PC-3 (cell line): ENCODE data around the gene ANAPC10.

Experiments
- EZH2 ChIP-seq: fragments of 300-600 bp; sonication (generic); IDR thresholded peaks from one replicate; pipeline ENCODE4 v1.6.1; 2017; ENCODE audit warnings: antibody characterized with exemption, mild to moderate bottlenecking, low read length; ENCODE audit not compliant: unreplicated experiment
- EZH2phosphoT487 ChIP-seq: fragments of 300-600 bp; sonication (generic); IDR thresholded peaks from 2 replicates; pipeline ENCODE4 v1.6.1; 2018; ENCODE audit warnings: mild to moderate bottlenecking, antibody characterized with exemption, low read length, borderline replicate concordance
- TF ChIP-seq, protein P1 (sequence below): fragments of 300-600 bp; sonication (generic); conservative IDR thresholded peaks from 2 replicates; pipeline ENCODE4 v1.5.1; 2017; ENCODE audit warnings: antibody characterized with exemption, low read depth, mild to moderate bottlenecking, low read length

DNA sequence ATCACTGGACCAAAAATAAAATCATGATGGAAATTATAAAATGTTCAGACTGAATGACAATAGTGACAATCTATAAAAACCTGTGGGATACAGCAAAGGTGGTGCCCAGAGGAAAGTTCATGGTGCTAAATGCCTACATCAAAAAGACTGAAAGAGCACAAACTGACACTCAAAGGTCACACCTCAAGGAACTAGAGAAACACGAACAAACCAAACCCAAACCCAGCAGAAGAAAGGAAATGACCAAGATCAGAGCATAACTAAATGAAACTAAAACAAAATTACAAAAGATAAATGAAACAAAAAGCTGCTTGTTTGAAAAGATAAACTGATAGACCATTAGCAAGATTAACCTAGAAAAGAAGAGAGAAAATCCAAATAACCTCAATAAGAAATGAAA lies 78.7 kb downstream of the ANAPC10 start:
- TF ChIP-seq, protein P1, sequence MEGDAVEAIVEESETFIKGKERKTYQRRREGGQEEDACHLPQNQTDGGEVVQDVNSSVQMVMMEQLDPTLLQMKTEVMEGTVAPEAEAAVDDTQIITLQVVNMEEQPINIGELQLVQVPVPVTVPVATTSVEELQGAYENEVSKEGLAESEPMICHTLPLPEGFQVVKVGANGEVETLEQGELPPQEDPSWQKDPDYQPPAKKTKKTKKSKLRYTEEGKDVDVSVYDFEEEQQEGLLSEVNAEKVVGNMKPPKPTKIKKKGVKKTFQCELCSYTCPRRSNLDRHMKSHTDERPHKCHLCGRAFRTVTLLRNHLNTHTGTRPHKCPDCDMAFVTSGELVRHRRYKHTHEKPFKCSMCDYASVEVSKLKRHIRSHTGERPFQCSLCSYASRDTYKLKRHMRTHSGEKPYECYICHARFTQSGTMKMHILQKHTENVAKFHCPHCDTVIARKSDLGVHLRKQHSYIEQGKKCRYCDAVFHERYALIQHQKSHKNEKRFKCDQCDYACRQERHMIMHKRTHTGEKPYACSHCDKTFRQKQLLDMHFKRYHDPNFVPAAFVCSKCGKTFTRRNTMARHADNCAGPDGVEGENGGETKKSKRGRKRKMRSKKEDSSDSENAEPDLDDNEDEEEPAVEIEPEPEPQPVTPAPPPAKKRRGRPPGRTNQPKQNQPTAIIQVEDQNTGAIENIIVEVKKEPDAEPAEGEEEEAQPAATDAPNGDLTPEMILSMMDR, result no peak
- TF ChIP-seq EZH2phosphoT487, result no peak
- TF ChIP-seq EZH2, result no peak
